Fibroblast of the aortic adventitia (primary cell): Measurements from ENCODE around the gene CDH13. TPM values are rescaled to one million over a fixed set of nuclear protein-coding genes. Genes with fewer than 3 reads are reported as not detected.

Experiments
- DNase-seq: peaks from one replicate; pipeline ENCODE4 v3.0.0-alpha.2; 2010; ENCODE audit warnings: low read depth
- H3K4me3 ChIP-seq: 2 replicates; pipeline ENCODE4 v1.5.1; 2011; ENCODE audit warnings: low read depth, mild to moderate bottlenecking, control low read depth, low read length, moderate library complexity
- total RNA-seq: library from RNA; depleted of rRNA; stranded (reverse); fragments of >200 nt; gene quantifications from 2 replicates; pipeline ENCODE4 v1.2.3, GENCODE V29; 2012; ENCODE audit warnings: low replicate concordance
- TF ChIP-seq, protein P1 (sequence below): IDR thresholded peaks from 2 replicates; pipeline ENCODE4 v1.5.1; 2011; ENCODE audit warnings: mild to moderate bottlenecking, low read length, control low read depth, inconsistent platforms; ENCODE audit not compliant: insufficient read depth

CDH13 gene
- total RNA-seq, 1 donor: 55.7 TPM

DNA sequence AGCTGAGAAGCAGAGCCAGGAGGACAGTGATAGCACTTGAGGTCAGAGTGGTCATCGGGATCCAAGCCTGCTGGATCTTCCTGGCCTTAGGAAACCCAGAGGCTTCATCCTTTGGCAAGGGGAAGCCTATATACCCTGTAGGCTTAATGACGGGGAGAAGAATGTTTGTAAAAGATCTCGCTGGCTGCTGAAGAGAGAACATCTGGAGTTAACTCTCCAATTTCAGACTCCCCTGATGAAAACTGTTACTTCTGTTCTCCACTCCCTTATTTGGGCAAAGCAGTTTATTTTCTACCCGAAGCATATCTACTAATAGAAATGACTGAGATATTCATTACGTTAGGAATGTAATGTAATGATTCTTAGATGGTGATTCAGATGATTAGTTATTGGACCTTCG is 487.0 kb downstream of the CDH13 start:
- TF ChIP-seq, protein P1, sequence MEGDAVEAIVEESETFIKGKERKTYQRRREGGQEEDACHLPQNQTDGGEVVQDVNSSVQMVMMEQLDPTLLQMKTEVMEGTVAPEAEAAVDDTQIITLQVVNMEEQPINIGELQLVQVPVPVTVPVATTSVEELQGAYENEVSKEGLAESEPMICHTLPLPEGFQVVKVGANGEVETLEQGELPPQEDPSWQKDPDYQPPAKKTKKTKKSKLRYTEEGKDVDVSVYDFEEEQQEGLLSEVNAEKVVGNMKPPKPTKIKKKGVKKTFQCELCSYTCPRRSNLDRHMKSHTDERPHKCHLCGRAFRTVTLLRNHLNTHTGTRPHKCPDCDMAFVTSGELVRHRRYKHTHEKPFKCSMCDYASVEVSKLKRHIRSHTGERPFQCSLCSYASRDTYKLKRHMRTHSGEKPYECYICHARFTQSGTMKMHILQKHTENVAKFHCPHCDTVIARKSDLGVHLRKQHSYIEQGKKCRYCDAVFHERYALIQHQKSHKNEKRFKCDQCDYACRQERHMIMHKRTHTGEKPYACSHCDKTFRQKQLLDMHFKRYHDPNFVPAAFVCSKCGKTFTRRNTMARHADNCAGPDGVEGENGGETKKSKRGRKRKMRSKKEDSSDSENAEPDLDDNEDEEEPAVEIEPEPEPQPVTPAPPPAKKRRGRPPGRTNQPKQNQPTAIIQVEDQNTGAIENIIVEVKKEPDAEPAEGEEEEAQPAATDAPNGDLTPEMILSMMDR: no peak
- no peak for DNase-seq
- H3K4me3 ChIP-seq: no peak overlapping the region

- H3K4me3 ChIP-seq: no peak overlapping the region
- no peak for DNase-seq
- TF ChIP-seq, protein P1: no peak
Observed at GRCh38 chr16:83115491-83116232, 488.9 kb downstream of the CDH13 start.

DNA sequence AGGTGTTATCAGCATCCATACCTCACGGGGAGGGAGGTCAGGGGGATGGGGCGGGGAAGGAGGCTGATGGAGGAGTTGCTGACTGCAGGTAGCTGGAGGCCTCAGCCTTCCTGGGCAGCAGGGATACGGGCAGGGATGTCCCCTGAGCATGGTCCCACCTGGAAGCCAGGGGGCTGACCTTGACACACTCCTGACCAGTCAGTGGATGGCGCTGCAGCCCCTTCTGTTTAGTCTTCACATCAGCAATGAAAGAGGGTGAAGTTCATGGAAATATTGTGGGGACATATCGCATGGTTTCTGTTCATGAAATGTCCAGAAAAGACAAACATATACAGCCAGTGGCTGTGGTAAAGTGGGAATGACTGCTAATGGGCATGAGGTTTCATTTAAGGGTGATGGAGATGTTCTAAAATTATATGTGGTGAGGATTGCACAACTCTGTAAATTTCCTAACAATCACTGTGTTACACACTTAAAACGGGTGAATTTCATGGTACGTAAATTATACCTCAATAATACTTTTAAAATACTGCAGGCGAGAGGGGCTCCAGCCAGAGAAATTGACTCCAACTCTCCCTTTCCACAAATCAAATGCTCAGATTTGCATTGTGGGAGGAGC is 489.6 kb downstream of the CDH13 start:
- DNase-seq: peak; percentile 64
- no peak overlapping the region for H3K4me3 ChIP-seq
- TF ChIP-seq, protein P1: no peak

GRCh38 chr16:83117810-83118209 is 491.0 kb downstream of the CDH13 start:
- H3K4me3 ChIP-seq: no peak overlapping the region
- TF ChIP-seq, protein P1: no peak
- DNase-seq: no peak

GRCh38 chr16:83118365-83118764 is 491.6 kb downstream of the CDH13 start:
- peak; percentile 35 for DNase-seq
- H3K4me3 ChIP-seq: no peak overlapping the region
- TF ChIP-seq, protein P1: no peak

DNA sequence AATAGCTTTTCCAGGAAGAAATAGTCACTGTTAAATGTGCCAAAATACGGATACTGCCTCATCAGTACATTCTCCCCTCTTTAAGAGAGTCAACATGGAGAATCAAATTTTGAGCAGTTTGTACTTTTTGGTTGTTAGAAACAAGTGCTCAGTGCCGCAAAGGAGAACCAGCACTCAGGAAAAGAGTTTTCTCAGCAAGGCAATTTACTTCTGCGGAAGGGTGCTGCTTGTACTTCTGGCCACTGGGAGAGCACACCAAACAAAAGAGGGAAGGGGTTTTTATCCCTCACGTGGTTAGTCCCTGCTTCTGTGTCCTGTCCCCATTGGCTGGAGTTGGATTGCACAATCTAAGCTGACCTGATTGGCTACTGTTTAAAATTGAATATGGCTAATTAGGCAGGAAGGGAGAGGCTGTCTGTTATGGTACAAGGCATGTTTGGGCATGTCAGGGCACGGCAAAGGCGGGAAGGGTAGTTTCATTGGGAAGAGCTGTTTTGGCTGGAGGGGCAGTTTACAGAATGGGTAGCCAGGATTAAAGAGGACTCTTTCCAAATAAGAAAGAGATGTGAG is 499.3 kb downstream of the CDH13 start:
- no peak overlapping the region for H3K4me3 ChIP-seq
- TF ChIP-seq, protein P1: no peak
- no peak for DNase-seq
